GM19372 (cell line): ENCODE measurements around the gene DBET.
"Not testable (repeated sequence)": the region's sequence is repeated elsewhere in the genome, so short reads cannot be mapped to it uniquely, and the experiment has no call there.

ENCODE experiments used
- ATAC-seq: cut with Tn5 transposase; IDR thresholded peaks from one replicate; pipeline ENCODE4 v1.9.1; 2021; ENCODE audit warnings: mild to moderate bottlenecking, low read depth, moderate library complexity; ENCODE audit not compliant: unreplicated experiment

Gene DBET

DNA sequence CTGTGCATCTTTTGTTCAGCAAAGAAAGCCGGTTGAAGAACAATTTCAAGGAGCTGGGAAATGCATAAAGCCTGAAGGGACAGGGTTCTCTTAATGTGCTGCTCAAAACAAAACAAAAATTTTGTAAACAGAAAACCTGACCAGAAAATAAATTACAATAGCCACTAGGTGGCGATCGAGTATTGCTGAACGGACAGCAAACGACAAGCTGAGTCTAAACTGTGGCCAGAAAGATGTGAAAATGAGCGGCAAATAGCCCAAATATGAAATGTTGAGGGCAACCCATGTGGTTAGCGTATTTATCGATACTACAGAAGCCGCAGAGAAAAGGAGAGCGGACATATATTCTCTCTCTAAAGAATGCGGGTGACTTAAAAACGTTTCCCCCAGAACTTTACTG is 16.7 kb upstream of the DBET start:
- peak; percentile 62 for ATAC-seq

DNA sequence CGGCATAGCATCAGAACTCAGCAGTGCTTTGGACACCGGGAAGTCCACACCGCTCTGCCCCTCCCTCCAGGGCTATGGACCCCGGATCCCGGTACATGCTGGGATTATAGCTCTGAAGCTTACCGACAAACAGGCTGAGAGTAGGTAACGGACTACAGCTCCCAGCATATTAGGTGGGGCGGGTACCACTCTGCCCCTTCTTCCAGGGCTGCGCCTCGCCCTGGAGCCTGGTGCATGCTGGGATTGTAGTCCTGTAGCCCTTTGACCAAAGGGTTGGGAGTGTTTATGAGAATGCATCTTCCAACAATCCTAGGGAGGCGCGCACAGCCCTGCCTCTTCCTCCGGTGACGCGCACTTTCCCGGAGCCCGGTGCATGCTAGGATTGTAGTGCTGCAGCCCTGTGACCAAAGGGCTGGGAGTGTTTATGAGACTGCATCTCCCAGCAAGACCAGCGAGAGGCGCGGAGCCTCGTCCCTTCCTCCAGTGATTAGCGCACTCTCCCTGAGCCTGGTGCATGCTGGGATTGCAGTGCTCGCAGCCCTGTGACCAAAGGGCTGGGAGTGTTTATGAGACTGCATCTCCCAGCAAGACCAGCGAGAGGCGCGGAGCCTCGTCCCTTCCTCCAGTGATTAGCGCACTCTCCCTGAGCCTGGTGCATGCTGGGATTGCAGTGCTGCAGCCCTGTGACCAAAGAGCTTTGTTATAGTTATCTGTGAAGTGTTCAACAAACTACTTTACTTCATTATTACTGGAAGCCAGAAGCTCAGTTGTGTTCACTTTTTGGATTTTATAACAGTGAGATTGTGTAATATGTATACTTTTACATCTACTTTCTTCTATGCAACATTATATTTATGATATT is 14.7 kb upstream of the DBET start:
- ATAC-seq: not testable (repeated sequence)

DNA sequence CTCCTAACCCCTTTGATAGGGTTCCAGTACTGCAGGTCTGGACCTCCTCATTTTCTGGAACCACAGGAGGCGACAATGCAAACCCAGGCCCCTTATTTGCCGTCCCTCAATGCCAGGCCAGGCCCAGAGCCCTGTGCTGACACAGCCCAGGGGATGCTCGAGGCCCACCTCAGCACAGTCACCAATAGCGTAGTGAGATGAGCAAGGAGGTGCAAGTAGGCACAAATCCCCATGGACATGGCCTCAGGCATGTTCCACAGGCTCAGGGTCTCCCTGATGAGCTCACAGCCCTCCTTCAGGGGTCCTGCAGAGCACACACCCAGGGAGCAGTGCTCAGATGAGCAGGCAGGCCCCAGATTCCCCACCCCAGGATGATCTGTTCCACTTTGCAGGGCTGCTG is 5.3 kb upstream of the DBET start:
- not testable (repeated sequence) for ATAC-seq

DNA sequence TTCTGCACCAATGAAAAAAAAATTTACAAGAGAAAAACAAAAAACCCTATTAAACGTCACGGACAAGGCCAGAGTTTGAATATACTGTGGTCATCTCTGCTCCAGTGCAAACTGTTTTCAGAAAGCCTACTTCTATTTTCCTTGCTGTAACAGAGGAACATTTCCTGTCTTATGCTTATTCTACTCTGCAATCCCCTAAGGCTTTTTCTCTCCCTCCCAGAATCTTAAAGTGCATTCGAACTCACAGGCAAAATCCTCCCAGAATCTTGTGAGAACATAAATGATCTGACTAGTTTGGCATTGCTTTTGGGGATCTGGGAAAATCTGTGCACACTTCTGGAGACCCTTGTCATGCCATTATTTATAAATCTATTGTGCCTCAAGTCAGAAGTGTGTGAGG is 503 bp downstream of the DBET start:
- not testable (repeated sequence) for ATAC-seq

DNA sequence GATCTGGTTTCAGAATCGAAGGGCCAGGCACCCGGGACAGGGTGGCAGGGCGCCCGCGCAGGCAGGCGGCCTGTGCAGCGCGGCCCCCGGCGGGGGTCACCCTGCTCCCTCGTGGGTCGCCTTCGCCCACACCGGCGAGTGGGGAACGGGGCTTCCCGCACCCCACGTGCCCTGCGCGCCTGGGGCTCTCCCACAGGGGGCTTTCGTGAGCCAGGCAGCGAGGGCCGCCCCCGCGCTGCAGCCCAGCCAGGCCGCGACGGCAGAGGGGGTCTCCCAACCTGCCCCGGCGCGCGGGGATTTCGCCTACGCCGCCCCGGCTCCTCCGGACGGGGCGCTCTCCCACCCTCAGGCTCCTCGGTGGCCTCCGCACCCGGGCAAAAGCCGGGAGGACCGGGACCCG is 4.0 kb downstream of the DBET start:
- ATAC-seq: not testable (repeated sequence)

DNA sequence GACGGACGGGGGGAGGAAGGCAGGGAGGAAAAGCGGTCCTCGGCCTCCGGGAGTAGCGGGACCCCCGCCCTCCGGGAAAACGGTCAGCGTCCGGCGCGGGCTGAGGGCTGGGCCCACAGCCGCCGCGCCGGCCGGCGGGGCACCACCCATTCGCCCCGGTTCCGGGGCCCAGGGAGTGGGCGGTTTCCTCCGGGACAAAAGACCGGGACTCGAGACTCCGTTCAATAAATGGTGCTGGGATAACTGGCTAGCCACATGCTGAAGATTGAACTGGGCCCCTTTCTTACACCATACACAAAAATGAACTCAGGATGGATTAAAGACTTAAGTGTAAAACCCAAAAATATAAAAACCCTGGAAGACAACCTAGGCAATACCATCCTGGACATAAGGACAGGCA is 28.8 kb downstream of the DBET start:
- not testable (repeated sequence) for ATAC-seq

DNA sequence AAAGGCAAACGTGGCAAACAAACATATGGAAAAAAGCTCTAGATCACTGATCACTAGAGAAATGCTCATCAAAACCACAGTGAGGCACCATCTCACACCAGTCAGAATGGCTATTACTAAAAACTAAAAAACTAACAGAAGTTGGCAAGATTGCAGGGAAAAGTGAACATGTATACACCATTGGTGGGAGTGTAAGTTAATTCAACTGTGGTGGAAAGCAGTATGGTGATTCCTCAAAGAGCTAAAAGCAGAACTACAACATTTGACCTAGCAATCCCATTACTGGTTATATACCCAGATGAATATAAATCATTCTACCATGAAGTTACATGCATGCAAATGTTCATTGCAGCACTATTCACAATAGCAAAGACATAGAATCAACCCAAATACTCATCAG is 29.7 kb downstream of the DBET start:
- not testable (repeated sequence) for ATAC-seq

DNA sequence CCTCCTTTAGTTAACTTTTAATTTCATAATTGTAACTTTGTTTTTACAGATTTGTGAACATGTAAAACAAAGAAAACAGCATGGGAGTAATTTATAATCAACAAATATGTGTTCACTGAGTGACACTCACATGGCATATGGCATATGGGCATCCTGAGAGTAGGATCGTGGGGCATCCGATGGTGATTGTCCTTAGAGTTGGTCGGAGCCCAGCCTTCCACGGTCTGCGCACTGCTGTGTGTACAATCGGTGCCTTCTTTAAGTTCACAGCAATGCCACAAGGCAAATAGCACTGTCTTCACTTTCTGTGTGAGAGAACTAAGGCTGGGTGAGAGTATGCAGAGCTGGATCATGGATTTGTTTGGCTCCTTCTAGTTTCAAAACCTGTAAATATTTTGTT is 31.0 kb downstream of the DBET start:
- ATAC-seq: not testable (repeated sequence)

DNA sequence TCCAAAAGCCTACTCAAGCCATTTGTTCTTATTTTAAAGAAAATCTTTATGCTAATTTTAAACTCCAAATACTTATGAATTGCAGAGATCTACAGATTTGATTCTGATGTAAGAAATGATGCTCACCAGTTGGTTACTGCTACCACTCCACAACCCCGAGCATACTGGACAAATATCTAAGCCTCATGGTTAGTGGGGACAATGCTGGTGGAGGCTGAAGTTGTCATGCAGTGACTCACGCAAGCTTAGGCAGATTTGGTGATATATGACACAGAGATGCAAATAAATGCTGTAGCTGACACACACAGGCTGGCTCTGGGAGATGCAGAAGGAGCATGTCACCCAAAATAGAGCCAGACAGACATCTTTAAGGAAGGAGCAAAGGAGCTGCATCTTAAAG is 35.3 kb downstream of the DBET start:
- ATAC-seq: not testable (repeated sequence)

DNA sequence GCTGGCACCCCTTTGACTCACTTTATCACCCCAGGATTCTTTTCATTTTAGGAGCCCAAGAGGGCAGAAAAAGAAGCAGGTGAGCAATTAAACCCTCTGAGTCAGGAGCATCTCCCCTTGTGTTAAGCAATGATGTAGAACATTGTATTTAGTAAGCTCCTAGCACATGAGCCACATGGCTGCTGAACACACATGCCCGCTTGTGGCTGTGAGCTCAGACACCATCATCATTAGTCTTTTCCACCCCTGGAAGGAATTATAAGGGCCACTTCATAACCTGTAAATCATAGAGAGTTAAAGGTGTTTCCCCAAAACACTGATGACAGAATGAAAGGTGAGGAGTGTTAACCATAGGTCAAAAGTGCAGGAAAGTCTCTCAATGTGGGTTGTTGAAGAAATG is 37.2 kb downstream of the DBET start:
- ATAC-seq: not testable (repeated sequence)

DNA sequence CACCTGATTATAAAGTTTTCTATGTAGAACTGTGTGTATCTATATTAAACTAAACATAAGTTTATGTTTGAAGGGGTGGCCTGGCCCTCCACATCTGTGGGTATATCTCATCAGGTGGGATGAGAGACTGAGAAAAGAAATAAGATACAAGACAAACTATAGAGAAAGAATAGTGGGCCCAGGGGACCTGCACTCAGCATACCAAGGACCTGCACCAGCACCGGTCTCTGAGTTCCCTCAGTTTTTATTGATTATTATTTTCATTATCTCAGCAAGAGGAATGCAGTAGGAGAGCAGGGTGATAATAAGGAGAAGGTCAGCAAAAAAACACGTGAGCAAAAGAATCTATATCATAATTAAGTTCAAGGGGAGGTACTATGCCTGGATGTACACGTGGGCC is 41.9 kb downstream of the DBET start:
- not testable (repeated sequence) for ATAC-seq

DNA sequence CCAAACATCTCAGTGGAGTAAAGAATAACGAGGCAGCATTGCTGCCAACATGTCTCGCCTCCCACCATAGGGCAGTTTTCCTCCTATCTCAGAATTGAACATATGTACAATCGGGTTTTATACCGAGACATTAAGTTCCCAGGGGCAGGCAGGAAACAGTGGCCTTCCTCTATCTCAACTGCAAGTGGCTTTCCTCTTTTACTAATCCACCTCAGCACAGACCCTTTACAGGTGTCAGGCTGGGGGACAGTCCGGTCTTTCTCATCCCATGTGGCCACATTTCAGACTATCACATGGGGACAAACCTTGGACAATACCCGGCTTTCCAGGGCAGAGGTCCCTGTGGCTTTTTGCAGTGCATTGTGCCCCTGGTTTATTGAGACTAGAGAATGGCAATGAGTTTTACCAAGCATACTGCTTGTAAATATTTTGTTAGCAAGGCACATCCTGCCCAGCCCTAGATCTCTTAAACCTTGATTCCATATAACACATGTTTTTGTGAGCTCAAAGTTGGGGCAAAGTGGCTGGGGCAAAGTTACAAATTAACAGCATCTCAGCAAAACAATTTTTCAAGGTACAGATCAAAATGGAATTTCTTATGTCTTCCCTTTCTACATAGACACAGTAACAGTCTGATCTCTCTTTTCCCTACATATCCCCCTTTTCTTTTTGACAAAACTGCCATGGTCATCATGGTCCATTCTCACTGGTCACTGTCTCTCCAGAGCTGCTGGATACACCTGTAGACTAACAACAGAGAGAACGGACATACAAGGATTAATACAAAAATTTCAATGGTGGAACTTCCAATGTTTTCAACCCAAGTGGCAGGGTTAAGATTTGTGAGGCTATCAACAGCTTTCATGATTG is 42.5 kb downstream of the DBET start:
- ATAC-seq: not testable (repeated sequence)

DNA sequence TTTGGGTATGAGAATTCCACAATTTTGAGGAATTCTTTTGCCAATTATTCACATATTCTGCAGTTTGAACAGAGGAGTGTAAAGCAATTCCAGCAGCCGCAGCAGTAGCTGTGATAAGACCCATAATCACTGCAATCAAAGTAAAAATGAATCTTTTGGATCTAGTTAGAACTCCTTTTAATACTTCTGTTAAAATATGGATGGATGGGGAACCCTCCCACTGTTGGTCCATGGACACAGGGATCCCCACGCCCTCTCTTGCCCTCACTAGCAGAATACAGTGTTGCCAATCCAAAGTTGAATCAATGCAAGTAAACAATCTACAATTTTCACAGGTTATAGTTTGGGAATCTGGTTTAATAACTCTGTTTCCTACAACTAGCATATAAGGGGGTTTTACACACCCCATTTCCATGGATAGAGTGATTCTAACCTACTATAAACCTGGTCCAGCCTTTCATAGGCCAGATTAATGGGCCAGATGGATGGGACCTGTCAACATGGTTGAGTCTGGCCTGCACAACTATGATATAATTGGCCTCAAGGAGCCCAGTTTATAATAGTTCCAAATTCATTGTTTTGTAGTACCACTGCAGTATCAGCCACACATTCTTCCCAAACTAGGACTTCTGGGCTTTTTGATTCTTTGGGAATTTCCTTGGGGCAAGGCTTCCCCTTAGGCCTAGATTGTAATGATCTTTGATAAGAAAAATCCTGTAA is 43.6 kb downstream of the DBET start:
- ATAC-seq: not testable (repeated sequence)

DNA sequence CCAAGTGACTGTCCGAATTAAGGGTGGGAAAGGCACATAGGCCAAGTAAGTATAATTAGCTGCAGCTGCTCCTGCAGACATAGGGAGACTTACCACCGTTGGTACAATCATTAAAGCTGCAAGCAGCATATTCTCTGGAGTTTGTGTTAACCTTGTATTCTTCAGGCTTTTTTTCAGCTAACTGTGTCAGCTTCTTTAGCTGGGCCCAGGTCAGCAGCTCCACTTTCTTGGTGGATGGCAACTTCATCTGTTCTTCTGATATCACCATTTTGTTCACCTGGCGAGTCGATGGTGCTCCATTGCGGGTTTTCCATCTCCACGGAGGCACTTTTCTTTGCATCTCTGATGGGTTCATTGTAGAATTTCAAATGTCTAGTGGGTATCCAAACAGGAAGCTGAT is 44.5 kb downstream of the DBET start:
- ATAC-seq: not testable (repeated sequence)

DNA sequence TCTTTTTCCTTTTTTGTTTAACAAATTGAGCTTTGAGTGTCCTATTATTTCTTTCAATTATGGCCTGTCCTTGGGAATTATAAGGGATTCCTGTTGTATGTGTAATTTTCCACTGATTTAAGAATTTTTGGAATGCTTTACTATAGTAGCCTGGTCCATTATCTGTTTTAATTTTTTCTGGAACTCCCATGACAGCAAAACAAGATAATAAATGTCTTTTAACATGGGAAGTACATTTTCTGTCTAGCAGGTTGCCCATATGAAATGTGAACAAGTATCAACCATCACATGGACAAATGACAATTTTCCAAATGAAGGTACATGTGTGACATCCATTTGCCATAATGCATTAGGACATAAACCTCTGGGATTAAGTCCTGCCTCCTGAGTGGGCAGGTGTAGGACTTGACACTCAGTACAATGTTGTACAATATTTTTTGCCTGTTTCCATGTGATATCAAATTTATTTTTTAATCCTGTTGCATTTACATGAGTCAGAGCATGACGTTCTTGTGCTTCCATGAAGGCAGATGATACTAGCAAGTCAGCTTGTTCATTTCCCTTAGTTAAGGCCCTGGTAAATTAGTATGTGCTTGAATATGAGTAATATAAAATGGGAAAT is 45.2 kb downstream of the DBET start:
- not testable (repeated sequence) for ATAC-seq

DNA sequence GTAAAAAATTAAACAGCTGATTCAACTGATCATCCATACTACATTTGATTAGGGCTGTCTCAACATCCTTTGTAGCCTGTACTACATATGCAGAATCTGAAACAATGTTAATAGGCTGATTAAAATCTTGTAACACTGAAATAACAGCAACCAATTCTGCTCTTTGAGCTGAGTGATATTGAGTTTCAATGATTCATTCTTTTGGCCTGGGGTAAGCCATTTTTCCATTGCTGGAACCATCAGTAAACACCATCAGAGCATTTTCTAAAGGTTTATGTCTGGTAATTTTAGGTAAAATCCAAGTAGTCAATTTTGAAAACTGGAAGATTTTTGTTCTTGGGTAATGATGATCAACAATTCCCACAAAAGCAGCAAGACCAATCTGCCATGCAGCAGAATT is 45.7 kb downstream of the DBET start:
- not testable (repeated sequence) for ATAC-seq

DNA sequence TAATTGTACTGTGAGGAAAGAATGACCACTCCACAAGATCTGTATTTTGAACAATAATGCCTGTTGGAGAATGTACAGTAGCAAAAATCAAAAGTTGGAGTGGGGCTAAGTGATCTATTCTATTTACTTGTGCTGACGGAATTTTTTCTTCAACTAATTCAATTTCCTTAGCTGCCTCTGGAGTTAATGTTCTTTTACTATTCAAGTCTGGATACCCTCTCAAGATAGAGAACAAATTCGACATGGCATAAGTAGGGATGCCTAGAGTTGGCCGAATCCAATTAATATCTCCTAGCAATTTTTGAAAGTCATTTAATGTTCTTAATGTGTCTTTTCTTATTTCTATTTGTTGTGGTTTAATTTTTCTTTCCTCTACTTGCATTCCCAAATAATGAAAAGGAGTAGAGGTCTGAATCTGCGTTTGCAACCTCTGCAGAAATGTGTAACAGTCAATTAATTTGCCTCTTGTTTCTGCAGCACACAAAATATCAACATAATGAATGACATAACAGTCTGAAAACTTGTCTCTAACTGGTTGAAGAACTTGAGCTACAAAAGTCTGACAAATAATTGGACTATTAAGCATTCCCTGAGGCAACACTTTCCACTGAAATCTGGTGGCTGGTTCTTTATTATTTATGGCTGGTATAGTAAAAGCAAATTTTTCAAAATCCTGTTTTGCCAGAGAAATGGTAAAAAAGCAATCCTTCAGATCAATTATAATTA is 46.4 kb downstream of the DBET start:
- ATAC-seq: not testable (repeated sequence)

DNA sequence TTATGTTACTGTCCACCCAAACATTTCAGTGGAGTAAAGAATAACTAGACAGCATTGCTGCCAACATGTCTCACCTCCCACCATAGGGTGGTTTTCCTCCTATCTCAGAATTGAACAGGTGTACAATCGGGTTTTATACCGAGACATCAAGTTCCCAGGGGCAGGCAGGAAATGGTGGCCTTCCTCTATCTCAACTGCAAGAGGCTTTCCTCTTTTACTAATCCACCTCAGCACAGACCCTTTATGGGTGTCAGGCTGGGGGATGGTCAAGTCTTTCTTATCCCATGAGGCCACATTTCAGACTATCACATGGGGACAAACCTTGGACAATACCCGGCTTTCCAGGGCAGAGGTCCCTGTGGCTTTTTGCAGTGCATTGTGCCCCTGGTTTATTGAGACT is 48.6 kb downstream of the DBET start:
- not testable (repeated sequence) for ATAC-seq

DNA sequence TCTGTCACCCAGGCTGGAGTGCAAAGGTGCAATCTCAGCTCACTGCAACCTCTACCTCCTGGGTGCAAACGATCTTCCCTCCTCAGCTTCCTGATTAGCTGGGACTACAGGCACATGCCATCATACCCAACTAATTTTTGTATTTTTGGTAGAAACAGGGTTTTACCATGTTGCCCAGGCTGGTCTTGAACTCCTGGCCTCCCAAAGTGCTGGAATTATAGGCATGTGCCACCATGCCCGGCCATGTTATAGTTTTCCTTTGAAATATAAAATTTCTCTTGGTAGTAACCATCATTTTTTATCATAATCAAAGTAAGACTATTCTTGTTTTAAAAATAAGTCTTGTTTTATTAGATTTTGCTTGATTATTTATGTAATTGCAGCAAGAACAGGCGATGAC is 50.7 kb downstream of the DBET start:
- not testable (repeated sequence) for ATAC-seq
